IPS-20b (cell line): ENCODE data around the gene ITGAX.

ENCODE experiments used
- H3K27ac ChIP-seq: one replicate; pipeline ENCODE4 v1.5.1; 2013; ENCODE audit warnings: low read length
- H3K27me3 ChIP-seq: 2 replicates; pipeline ENCODE4 v1.6.1; 2013; ENCODE audit warnings: mild to moderate bottlenecking, low read length, inconsistent platforms; ENCODE audit not compliant: insufficient read depth
- H3K36me3 ChIP-seq: 2 replicates; pipeline ENCODE4 v1.6.1; 2013; ENCODE audit warnings: low read depth, mild to moderate bottlenecking, inconsistent platforms, low read length, moderate library complexity; ENCODE audit not compliant: insufficient read depth
- H3K4me1 ChIP-seq: 2 replicates; pipeline ENCODE4 v1.6.1; 2013; ENCODE audit warnings: mild to moderate bottlenecking, control low read depth, inconsistent platforms, low read length, moderate library complexity; ENCODE audit not compliant: insufficient read depth
- H3K4me3 ChIP-seq: 2 replicates; pipeline ENCODE4 v1.5.1; 2013; ENCODE audit warnings: mild to moderate bottlenecking, low read length, inconsistent platforms
- H3K9ac ChIP-seq: 2 replicates; pipeline ENCODE4 v1.6.1; 2013; ENCODE audit warnings: low read depth, mild to moderate bottlenecking, inconsistent platforms, low read length, moderate library complexity
- H3K9me3 ChIP-seq: 2 replicates; pipeline ENCODE4 v1.6.1; 2013; ENCODE audit warnings: mild to moderate bottlenecking, low read depth, low read length, inconsistent platforms; ENCODE audit not compliant: insufficient read depth

The ITGAX gene

DNA sequence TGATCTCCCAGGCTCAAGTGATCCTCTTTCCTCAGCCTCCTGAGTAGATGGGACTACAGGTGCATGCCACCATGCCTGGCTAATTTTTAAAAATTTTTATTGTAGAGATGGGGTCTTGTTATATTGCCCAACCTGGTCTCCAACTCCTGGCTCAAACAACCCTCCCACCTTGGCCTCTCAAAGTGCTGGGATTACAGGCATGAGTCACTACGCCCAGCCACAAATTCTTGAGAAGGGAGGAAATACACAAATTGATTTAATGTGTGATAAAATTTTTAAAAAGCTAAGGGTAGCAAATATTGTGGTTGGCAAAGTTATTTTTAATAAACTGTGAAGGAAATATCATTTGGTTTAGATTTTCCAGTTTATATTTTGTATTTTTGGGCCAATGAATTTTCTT lies 47.7 kb downstream of the ITGAX start:
- Histone ChIP-seq H3K27ac (no peak overlapping the region), H3K27me3 (no peaks in the 10 kb centered on the region), H3K9ac (no peak overlapping the region), H3K9me3 (no peaks in the 10 kb centered on the region), H3K4me1 (no peaks in the 10 kb centered on the region), H3K4me3 (no peak overlapping the region), H3K36me3 (no peaks in the 10 kb centered on the region)

DNA sequence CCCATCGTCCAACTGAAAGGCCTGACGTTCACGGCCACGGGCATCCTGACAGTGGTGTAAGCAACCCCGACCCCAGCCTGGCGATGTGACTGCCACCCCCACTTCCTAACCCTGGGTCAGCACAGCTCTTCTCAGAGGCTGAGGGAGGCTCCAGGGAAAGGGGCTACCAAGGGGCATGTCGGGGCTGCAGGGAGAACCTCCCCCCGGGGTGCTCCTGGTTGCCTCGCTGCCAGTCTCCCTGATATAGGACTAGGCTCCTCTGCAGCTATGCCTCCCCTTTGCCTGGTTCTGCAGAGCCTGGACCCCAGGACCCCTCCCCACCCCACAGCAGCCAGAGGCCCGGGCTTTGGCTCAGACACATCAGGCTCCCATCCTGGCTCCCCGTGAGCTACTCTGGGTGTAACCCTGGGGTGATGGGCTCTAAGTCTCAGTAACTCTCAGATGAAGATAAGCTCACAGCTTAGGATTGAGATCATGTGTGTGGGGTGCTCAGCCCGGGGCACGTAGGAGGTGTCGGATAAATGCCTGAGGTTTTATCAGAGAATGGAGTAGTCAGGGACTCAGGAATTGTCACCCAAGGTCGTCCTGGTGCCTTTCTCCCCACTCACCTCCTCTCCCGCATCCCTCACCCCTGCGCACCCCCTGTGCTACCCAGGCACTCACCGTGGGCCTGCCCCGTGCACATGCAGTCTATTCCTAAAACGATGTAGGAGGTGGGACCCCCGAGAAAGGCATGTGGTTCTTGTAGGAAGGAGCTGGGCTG lies 48.8 kb downstream of the ITGAX start:
- Histone ChIP-seq H3K36me3 (no peaks in the 10 kb centered on the region), H3K9me3 (no peaks in the 10 kb centered on the region), H3K27me3 (no peaks in the 10 kb centered on the region), H3K4me3 (no peak overlapping the region), H3K27ac (no peak overlapping the region), H3K9ac (no peak overlapping the region), H3K4me1 (no peaks in the 10 kb centered on the region)

DNA sequence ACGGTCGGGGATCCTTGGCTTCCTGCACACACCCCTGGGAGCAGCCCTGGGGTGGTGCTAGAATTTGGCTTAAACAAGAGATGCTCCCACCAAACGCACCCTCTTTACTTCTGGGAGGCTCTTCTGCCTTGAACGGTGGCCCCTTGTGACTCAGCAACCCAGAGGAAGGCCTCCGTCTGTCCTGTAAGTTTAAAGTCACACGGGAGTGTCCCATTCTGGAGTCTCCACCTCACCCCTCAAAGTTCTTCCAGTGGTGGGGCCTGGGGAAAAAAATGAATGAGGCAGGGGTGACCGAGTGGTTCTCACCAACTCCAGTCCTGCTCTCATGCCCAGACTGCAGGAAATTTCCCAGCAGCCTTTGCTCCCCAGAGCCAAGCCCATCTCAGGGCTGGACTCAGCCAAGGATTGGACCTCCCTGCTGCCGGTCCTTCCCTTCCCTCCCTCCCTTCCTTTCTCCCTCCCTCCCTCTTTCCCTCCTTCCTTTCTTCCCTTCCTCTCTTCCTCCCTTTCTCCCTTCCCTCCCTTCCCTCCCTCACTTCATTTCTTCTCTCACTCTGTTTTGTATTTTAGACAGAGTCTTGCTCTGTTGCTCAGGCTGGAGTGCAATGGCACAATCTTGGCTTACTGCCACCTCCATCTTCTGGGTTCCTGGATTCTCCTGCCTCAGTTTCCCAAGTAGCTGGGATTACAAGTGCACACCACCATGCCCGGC lies 49.5 kb downstream of the ITGAX start:
- H3K9me3 ChIP-seq = no peaks in the 10 kb centered on the region
- no peaks in the 10 kb centered on the region for H3K36me3 ChIP-seq
- H3K27me3 ChIP-seq = no peaks in the 10 kb centered on the region
- H3K9ac ChIP-seq = no peak overlapping the region
- H3K27ac ChIP-seq = no peak overlapping the region
- no peak overlapping the region for H3K4me3 ChIP-seq
- H3K4me1 ChIP-seq = no peaks in the 10 kb centered on the region

DNA sequence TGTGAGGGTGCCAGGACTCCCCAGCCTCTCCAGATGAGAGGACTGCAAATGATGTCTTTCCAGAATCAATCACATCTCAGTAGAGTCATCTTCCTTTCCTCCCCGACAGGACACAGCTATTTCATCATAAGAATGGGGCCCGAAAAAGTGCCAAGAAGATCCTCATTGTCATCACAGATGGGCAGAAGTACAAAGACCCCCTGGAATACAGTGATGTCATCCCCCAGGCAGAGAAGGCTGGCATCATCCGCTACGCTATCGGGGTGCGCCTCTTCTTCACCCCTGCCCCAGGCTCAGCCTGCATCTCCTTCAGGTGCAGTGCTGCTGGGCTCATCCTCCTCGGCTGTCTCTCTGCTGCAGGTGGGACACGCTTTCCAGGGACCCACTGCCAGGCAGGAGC lies 52.4 kb downstream of the ITGAX start:
- no peak overlapping the region for H3K27ac ChIP-seq
- no peak overlapping the region for H3K4me3 ChIP-seq
- H3K9me3 ChIP-seq = no peaks in the 10 kb centered on the region
- H3K27me3 ChIP-seq = no peaks in the 10 kb centered on the region
- no peaks in the 10 kb centered on the region for H3K4me1 ChIP-seq
- no peaks in the 10 kb centered on the region for H3K36me3 ChIP-seq
- H3K9ac ChIP-seq = no peak overlapping the region

DNA sequence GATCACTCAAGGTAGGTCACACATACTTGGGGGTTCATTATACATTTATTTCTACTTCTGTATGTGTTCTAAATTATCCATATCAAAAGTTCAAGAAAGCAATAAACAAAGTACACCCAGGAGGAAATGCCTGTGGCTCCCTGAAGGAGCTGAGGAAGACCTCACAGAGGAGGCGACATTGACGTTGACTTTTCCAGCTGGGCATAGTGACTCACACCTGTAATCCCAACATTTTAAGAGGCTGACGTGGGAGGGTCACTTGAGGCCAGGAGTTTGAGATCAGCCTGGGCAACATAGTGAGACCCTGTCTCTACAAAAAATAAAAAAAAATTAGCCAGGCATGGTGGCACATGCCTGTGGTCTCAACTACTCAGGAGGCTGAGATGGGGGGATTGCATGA lies 54.5 kb downstream of the ITGAX start:
- Histone ChIP-seq H3K4me1 (no peaks in the 10 kb centered on the region), H3K4me3 (no peak overlapping the region), H3K36me3 (no peaks in the 10 kb centered on the region), H3K27ac (no peak overlapping the region), H3K9ac (no peak overlapping the region), H3K9me3 (no peaks in the 10 kb centered on the region), H3K27me3 (no peaks in the 10 kb centered on the region)

DNA sequence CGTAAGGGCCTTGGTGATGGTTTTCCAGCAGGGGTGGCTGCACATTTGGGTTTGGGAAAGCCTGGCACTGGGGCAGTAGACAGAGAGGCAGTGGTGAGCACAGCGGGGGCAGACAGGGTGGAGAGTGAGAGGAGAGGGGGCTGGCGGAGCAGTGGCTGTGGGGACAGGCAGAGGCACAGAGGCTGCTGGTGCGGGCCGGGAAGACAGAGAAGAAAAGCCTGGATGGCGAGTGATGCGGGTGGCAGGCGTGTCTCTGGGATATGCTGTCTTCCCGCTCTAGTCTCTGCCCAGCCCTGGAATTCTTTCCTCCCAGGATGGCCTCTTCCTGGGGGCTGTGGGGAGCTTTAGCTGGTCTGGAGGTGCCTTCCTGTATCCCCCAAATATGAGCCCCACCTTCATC lies 55.1 kb downstream of the ITGAX start:
- no peaks in the 10 kb centered on the region for H3K9me3 ChIP-seq
- no peak overlapping the region for H3K9ac ChIP-seq
- no peaks in the 10 kb centered on the region for H3K4me1 ChIP-seq
- H3K4me3 ChIP-seq = no peak overlapping the region
- no peak overlapping the region for H3K27ac ChIP-seq
- H3K27me3 ChIP-seq = no peaks in the 10 kb centered on the region
- H3K36me3 ChIP-seq = no peaks in the 10 kb centered on the region

DNA sequence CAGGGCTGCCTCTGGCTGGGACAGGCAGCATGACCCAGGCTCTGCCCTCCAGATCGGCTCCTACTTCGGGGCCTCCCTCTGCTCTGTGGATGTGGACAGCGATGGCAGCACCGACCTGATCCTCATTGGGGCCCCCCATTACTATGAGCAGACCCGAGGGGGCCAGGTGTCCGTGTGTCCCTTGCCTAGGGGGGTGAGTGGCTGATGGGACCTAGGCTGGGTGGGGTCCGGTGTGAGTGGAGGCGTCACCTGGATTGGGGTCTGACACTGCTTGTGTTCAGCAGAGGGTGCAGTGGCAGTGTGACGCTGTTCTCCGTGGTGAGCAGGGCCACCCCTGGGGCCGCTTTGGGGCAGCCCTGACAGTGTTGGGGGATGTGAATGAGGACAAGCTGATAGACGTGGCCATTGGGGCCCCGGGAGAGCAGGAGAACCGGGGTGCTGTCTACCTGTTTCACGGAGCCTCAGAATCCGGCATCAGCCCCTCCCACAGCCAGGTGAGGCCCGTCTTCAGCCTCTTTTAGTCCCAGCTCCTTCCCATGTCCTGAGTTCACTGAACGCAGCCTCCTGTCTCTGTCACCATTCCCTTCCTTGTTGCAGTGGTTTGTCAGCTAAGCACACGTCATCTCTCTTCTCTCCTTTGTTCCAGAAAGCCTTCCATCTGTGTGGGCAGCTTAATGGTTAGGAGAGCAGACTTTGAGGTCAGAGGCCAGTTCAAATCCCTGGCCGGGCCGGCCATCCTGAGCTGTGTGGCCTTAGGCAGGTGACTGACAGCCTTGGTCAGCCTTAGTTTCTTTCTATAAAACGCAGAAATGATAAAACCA lies 56.3 kb downstream of the ITGAX start:
- no peak overlapping the region for H3K9ac ChIP-seq
- no peaks in the 10 kb centered on the region for H3K36me3 ChIP-seq
- no peak overlapping the region for H3K4me3 ChIP-seq
- no peak overlapping the region for H3K27ac ChIP-seq
- no peaks in the 10 kb centered on the region for H3K4me1 ChIP-seq
- no peaks in the 10 kb centered on the region for H3K9me3 ChIP-seq
- H3K27me3 ChIP-seq = no peaks in the 10 kb centered on the region

DNA sequence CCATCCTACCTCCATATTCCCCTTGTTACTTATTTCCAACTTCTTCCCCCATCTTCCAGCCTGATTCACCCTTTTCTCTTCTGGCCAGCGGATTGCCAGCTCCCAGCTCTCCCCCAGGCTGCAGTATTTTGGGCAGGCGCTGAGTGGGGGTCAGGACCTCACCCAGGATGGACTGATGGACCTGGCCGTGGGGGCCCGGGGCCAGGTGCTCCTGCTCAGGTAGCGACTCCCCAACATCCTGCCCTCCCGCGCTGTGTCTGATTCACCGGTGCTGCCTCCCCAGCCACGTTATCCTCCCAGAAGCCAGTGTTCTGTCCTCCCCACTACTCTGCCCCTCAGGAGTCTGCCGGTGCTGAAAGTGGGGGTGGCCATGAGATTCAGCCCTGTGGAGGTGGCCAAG lies 57.8 kb downstream of the ITGAX start:
- Histone ChIP-seq H3K4me3 (no peak overlapping the region), H3K36me3 (no peaks in the 10 kb centered on the region), H3K9ac (no peak overlapping the region), H3K4me1 (no peaks in the 10 kb centered on the region), H3K27me3 (no peaks in the 10 kb centered on the region), H3K9me3 (no peaks in the 10 kb centered on the region), H3K27ac (no peak overlapping the region)

DNA sequence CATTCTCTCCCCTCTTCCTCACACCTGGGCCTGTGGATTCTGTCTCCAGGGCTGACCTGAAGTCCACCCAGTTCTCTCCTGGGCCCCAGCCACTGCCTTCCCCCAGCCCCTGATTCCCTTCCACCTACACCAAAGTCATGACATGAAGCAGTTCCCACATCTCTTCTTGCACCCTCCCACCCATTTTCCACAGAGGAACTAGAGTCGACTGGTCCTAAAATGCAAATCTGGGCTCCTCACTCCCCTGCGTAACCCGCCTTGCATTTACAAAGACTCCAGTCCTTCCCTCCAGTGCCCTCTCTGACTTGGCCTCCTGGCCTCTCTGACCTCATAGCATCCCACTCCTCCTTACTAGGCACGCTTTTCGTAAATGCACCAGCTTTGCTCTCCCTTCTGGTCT lies 58.4 kb downstream of the ITGAX start:
- Histone ChIP-seq H3K36me3 (no peaks in the 10 kb centered on the region), H3K9me3 (no peaks in the 10 kb centered on the region), H3K4me3 (no peak overlapping the region), H3K27ac (no peak overlapping the region), H3K27me3 (no peaks in the 10 kb centered on the region), H3K4me1 (no peaks in the 10 kb centered on the region), H3K9ac (no peak overlapping the region)

DNA sequence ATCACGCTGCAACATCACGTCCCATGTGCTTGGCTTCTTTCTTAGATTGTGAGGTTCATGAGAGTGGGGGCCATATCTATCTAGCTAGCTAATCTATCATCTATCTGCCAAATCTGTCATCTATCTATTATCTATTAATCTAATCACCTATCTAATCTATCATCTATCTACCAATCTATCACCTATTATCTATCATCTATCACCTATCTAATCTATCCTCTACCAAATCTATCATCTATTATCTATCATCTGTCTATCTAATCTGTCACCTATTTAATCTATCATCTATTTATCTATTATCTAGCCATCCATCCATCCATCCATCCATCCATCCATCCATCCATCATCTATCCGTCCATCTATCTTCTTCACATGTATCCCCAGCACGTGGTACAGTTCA lies 59.0 kb downstream of the ITGAX start:
- H3K4me3 ChIP-seq = no peak overlapping the region
- H3K27me3 ChIP-seq = no peaks in the 10 kb centered on the region
- H3K9ac ChIP-seq = no peak overlapping the region
- no peaks in the 10 kb centered on the region for H3K9me3 ChIP-seq
- H3K36me3 ChIP-seq = no peaks in the 10 kb centered on the region
- no peak overlapping the region for H3K27ac ChIP-seq
- no peaks in the 10 kb centered on the region for H3K4me1 ChIP-seq

DNA sequence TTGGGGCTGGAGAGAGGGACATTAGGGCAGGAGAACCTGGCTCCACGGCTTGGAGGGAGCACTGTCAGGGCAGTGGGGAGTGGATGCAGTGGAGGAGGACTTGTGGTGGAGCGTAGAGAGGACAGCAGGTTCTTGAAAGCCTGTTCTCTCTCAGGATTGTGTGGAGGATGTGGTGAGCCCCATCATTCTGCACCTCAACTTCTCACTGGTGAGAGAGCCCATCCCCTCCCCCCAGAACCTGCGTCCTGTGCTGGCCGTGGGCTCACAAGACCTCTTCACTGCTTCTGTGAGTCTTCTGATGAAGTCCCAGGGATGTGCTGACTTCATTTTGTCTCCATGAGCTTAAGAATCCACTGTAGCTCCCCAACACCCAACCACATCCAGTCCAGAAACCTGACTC lies 59.7 kb downstream of the ITGAX start:
- no peak overlapping the region for H3K4me3 ChIP-seq
- H3K27me3 ChIP-seq = no peaks in the 10 kb centered on the region
- H3K4me1 ChIP-seq = no peaks in the 10 kb centered on the region
- H3K27ac ChIP-seq = no peak overlapping the region
- no peak overlapping the region for H3K9ac ChIP-seq
- H3K9me3 ChIP-seq = no peaks in the 10 kb centered on the region
- no peaks in the 10 kb centered on the region for H3K36me3 ChIP-seq

DNA sequence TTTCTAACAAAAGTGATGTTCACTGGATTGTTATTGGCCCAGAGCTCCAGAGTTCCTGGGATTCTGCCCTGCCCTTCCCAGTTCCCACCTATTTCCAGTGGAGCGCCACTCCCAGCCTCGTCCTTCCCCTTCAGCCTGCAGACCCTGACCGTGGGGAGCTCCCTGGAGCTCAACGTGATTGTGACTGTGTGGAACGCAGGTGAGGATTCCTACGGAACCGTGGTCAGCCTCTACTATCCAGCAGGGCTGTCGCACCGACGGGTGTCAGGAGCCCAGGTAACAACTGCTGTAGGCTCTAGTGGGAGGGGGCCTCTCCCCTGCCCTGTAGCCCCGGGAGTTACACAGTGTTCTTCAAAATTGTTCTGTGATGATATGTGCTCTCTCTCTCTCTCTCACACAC lies 61.4 kb downstream of the ITGAX start:
- Histone ChIP-seq H3K36me3 (no peaks in the 10 kb centered on the region), H3K4me3 (no peak overlapping the region), H3K27ac (no peak overlapping the region), H3K9me3 (no peaks in the 10 kb centered on the region), H3K27me3 (no peaks in the 10 kb centered on the region), H3K4me1 (no peaks in the 10 kb centered on the region), H3K9ac (no peak overlapping the region)
